Stimulated activated CD8-positive, alpha-beta memory T cell treated with anti-CD3 and anti-CD28 coated beads, Interleukin-15, amount 100 ng/mL, for 24 hours (primary cell): ENCODE results near the gene CCDC68.

Experiments
- DNase-seq: peaks from one replicate; pipeline ENCODE4 v3.0.0-alpha.2; 2020; ENCODE audit warnings: low read depth

The CCDC68 gene

GRCh38 chr18:54960197-54960596 lies 936 bp upstream of the CCDC68 start:
- no peak for DNase-seq

DNA sequence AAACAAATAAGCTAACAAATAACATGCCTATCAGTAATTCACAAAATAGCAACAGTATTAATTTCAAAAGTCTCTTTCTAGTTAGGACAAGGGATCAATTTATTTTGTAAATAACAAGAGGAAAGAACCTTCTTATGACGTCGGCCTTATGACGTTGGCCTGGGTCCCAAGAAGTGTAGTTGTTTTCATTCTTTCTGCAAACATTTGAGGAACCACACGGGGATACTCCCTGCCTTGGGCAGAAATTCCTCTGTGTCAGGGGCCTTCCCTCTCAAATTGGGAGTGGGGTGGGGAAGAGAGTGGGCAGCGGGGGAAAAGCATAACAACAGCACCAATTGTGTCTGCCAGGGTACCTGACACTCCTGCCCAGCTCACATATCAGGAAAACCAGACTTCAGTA lies 1.3 kb downstream of the CCDC68 start:
- DNase-seq: no peak

- DNase-seq: no peak
Observed at GRCh38 chr18:54957296-54957832, 1.9 kb downstream of the CCDC68 start.

GRCh38 chr18:54956506-54956905 lies 2.8 kb downstream of the CCDC68 start:
- no peak for DNase-seq

DNA sequence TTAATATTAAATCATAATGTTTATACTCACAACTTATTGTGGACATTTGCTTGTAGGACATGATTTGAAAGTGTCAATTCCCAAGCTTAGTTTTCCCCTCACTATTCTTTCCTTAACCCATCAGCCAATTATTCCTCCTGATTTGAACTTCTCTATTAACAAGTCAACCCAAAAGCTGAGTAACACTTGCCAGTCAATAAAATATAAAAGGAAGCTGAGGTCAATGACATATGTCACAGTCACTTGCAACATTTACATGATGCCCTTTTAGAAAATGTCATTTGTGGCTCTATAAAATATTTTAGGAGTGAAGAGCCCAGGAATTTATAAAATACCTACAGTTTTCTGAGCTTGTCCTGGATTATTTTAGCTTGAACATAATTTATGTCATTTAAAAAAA lies 7.2 kb downstream of the CCDC68 start:
- DNase-seq: no peak

DNA sequence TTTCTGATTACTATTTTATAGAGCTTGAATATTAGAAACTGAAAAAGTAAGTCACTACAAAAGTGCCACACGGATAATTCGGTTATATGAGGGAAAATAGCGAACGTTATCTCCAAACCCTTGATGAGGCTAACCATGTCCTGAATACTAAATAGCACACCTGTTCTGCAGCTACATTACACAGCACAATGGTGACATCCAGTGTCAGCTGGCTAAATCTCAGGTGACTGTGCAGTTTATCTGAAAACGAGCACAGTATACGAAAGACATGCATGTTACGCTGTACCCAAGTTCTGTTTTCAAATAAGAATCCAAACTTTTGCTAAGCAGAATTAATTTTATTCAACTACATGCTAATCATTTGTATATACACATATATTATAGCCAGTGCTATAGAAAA lies 9.0 kb downstream of the CCDC68 start:
- no peak for DNase-seq

DNA sequence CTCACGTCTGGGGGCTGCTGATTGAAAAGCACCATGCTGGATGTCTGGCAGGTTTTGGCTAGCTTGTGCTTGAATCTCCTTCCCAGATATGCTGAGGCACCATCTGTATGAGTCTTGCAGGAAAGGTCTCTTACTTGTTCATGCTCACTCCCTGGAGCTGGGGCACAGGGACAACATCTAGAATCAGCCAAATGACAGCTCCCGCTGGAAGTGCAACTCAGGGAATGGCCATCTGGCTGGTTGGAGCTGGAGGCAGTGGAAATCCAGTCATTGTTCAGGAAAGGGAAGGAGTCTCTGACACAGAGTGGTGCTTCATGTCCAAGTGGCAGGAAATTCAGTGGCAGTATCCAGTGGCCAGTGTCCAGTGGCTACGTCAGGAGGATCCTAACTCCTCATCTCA lies 9.7 kb downstream of the CCDC68 start:
- no peak for DNase-seq

DNA sequence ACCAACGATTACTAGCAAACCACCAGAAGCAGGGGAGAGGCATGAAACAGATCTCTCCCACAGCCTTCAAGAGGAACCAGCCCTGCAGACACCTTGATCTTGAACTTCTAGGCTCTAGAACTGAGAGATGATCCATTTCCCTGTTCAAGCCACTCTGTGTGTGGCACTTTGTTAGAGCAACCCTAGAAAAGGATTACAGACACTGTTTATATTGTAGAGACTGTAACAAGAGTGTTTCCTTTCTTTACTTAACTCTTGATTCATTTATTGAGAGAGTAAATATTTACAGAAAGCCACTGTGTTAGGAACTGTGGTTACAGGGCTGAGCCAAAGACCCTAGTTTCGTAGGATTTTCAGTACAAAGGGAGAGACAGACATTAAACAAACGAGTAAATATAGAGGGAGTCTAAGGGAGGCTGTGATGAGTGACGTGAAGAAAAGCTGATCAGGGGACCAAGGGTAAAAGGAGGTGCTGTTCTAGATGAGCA lies 10.9 kb downstream of the CCDC68 start:
- no peak for DNase-seq

DNA sequence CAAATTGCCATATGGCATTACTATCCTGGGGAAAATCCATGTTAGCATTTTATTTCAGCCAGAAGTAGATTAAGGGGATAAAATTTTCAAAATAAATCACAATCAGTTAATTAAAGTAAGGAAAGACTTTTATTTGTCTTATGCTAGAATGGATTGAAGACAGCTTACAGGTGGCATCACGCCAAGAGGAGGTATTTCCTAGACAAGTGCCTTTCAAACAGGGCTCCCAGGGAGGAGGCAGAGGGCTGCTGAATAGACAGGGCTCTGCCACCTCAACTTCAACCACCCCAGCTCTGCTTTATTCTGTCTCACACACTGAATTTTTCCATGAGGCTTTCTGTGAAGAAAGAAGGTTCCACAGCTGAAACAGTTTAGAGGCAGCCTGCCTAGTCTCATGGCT lies 12.2 kb downstream of the CCDC68 start:
- no peak for DNase-seq

- no peak for DNase-seq
Observed at GRCh38 chr18:54946149-54946581, 13.1 kb downstream of the CCDC68 start.

GRCh38 chr18:54945576-54946125 lies 13.6 kb downstream of the CCDC68 start:
- no peak for DNase-seq

- no peak for DNase-seq
Observed at GRCh38 chr18:54942569-54942968, 16.7 kb downstream of the CCDC68 start.

GRCh38 chr18:54942144-54942543 lies 17.1 kb downstream of the CCDC68 start:
- no peak for DNase-seq

GRCh38 chr18:54939361-54939917 lies 19.8 kb downstream of the CCDC68 start:
- DNase-seq: no peak

GRCh38 chr18:54938506-54938905 lies 20.8 kb downstream of the CCDC68 start:
- DNase-seq: no peak

DNA sequence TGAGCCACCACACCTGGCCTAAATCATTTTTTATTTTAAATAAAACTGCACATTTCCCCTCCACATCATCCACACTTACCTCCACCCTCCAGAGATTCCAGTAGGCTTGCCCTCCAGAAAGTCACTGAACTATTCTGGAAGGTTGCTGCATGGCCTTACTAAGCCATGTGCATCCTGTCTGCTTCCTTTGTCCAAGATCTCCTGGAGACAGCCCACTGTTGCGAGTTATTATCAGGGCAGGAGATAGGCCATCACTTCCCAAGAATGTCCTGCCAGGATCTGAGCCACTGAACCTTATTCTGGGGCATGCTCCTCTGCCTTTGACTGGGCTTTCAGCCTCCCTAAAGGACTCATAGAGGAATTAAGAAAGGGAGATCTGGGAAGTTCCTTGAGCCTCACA lies 26.8 kb downstream of the CCDC68 start:
- DNase-seq: no peak

GRCh38 chr18:54931152-54931551 lies 28.1 kb downstream of the CCDC68 start:
- DNase-seq: no peak

- no peak for DNase-seq
Observed at GRCh38 chr18:54928236-54928635, 31.0 kb downstream of the CCDC68 start.

- DNase-seq: no peak
Observed at GRCh38 chr18:54926593-54927325, 32.5 kb downstream of the CCDC68 start.

DNA sequence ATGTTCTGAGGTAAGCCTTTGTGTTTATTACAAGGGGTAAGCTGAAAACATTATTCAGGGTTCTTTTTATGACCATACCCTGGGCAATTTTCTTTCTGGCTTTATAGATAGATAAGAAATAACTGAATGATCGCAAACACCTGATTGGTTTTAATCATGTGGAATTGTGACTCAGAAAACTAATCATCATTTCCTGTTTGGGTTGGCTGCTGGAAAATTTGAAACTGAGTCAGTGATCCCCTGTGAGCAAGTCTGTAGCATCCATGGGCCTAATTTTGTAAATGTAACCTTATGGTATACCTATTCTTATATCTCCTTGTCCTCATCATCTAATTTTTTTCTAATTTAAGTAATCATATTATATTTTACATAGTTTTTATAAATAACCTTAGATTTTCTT lies 34.3 kb downstream of the CCDC68 start:
- DNase-seq: no peak

- DNase-seq: no peak
Observed at GRCh38 chr18:54923339-54923956, 35.8 kb downstream of the CCDC68 start.

DNA sequence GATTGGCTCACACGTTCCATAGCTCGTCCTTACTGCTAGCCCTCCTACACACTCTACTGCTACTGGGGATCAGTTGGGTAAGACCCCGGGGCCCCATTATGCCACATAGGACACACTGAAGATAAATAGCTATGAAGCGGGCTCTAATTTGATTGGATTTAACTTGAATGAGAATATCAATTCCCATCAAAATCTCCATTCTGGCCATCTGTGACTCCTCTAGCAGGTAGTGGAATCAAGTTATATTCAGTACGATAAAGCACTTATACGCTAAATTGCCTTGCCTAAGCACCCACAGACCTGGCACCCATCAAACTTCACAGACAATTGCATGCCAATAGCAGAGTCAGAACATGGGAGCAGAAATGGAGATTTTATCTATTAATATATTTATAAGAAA lies 39.8 kb downstream of the CCDC68 start:
- DNase-seq: no peak

DNA sequence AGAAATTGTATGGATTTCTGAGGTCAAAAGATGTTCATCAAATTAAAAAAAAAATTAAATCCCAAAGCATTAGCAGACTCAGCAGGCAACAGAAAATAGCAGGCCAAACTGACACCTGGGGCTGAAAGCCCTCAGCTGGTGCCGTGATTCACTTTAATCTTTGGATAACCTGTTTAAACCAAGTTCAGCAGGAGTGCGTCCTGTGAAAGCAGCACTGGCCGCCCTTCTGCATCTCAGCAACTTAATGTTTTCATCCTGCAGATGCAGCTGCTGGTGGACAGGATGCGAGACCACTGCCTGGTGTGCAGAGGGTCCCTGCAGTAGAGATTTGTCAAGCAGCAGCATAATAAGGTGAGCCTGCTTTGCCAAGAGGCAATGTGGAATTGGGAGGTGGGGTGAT lies 41.2 kb downstream of the CCDC68 start:
- DNase-seq: no peak
